Neural progenitor cell (in vitro differentiated cells): Measurements from ENCODE around the gene MARVELD1. TPM values are rescaled to one million over a fixed set of nuclear protein-coding genes. Genes with fewer than 3 reads are reported as not detected.

Source experiments
- DNase-seq: peaks from one replicate; pipeline ENCODE4 v3.0.0-alpha.2; 2016; ENCODE audit warnings: low spot score
- H2AFZ ChIP-seq: fragments of 200-600 bp; sonication (generic); replicated peaks from 2 replicates; pipeline ENCODE4 v1.6.1; 2016; ENCODE audit warnings: antibody characterized with exemption
- H3F3A ChIP-seq: fragments of 200-600 bp; sonication (generic); 2 replicates; pipeline ENCODE4 v1.6.1; 2016; ENCODE audit warnings: antibody characterized with exemption, low read depth
- H3K27ac ChIP-seq: fragments of 200-600 bp; sonication (generic); 2 replicates; pipeline ENCODE4 v1.5.1; 2016; ENCODE audit warnings: mild to moderate bottlenecking
- H3K27me3 ChIP-seq: fragments of 200-600 bp; sonication (generic); 2 replicates; pipeline ENCODE4 v1.6.1; 2016; ENCODE audit warnings: mild to moderate bottlenecking, moderate library complexity
- H3K36me3 ChIP-seq: fragments of 200-600 bp; sonication (generic); 2 replicates; pipeline ENCODE4 v1.5.1; 2016
- H3K4me1 ChIP-seq: fragments of 200-600 bp; sonication (generic); 2 replicates; pipeline ENCODE4 v1.6.1; 2016; ENCODE audit warnings: mixed run types
- H3K4me2 ChIP-seq: fragments of 200-600 bp; sonication (generic); 2 replicates; pipeline ENCODE4 v1.6.1; 2016
- H3K4me3 ChIP-seq: fragments of 200-600 bp; sonication (generic); 2 replicates; pipeline ENCODE4 v1.5.1; 2016
- H3K79me2 ChIP-seq: fragments of 200-600 bp; sonication (generic); 2 replicates; pipeline ENCODE4 v1.6.1; 2016; ENCODE audit warnings: low read depth
- H3K9ac ChIP-seq: fragments of 200-600 bp; sonication (generic); 2 replicates; pipeline ENCODE4 v1.6.1; 2016
- H3K9me3 ChIP-seq: fragments of 200-600 bp; sonication (generic); 2 replicates; pipeline ENCODE4 v1.5.1; 2016; ENCODE audit warnings: low read depth
- H4K20me1 ChIP-seq: fragments of 200-600 bp; sonication (generic); 2 replicates; pipeline ENCODE4 v1.6.1; 2016; ENCODE audit warnings: low read depth
- H3K27ac Mint-ChIP-seq: 3 replicates; pipeline ENCODE4 v1.8.0; 2021; ENCODE audit warnings: mixed read lengths
- H3K27me3 Mint-ChIP-seq: 2 replicates; pipeline ENCODE4 v1.8.0; 2022; ENCODE audit warnings: low read depth, mild to moderate bottlenecking, inconsistent platforms, moderate library complexity, mixed read lengths; ENCODE audit not compliant: insufficient read depth
- H3K36me3 Mint-ChIP-seq: 3 replicates; pipeline ENCODE4 v1.8.0; 2021; ENCODE audit warnings: mixed read lengths
- H3K4me1 Mint-ChIP-seq: 3 replicates; pipeline ENCODE4 v1.8.0; 2021; ENCODE audit warnings: mixed read lengths
- H3K4me3 Mint-ChIP-seq: 3 replicates; pipeline ENCODE4 v1.8.0; 2021; ENCODE audit warnings: mild to moderate bottlenecking, moderate library complexity, mixed read lengths
- H3K9me3 Mint-ChIP-seq: 3 replicates; pipeline ENCODE4 v1.8.0; 2020; ENCODE audit warnings: mixed read lengths
- EZH2 ChIP-seq: fragments of 200-600 bp; sonication (generic); IDR thresholded peaks from 2 replicates; pipeline ENCODE4 v1.6.1; 2017; ENCODE audit warnings: antibody characterized with exemption, mild to moderate bottlenecking, moderate library complexity
- EZH2phosphoT487 ChIP-seq: fragments of 200-600 bp; sonication (generic); IDR thresholded peaks from 2 replicates; pipeline ENCODE4 v1.6.1; 2017; ENCODE audit warnings: antibody characterized with exemption
- total RNA-seq: library from RNA; depleted of rRNA; stranded (reverse); fragments of >200 nt; gene quantifications from 2 replicates; pipeline ENCODE4 v1.2.3, GENCODE V29; 2015; ENCODE audit warnings: low replicate concordance
- TF ChIP-seq, protein P1 (sequence below): fragments of 200-600 bp; sonication (generic); IDR thresholded peaks from 2 replicates; pipeline ENCODE4 v1.5.1; 2017; ENCODE audit warnings: antibody characterized with exemption, mild to moderate bottlenecking

The MARVELD1 gene
- total RNA-seq, 1 donor from 2014 or later: 7.1 TPM

DNA sequence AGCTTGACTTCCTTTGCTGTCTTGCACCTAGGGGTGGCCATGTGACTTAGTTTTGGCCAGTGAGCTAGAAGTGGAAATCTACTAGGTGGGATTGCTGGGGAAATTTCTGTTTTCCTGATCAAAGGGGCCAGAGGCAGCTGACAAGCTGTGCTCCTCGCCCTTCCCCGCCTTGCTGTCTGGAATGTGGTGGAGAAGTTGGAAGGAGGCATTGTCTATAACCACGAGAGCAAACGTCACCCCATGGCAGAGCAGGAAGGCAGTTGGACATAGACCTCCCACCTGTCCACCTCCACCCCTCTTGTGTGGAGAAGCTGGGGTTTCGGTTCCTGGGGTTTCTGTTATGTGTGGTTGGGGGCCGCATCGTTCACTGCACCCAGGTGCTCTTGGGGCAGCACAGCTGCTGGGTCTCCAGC lies 51.0 kb downstream of the MARVELD1 start:
- Mint-ChIP-seq H3K9me3 (no peaks in the 10 kb centered on the region), H3K4me1 (peaks cover 21% of the 10 kb centered on the region), H3K27ac (no peak overlapping the region), H3K27me3 (peaks cover 10% of the 10 kb centered on the region), H3K4me3 (no peak overlapping the region), H3K36me3 (peaks cover 6% of the 10 kb centered on the region)
- H3K36me3 ChIP-seq: no peaks in the 10 kb centered on the region
- H3K9ac ChIP-seq: no peak overlapping the region
- DNase-seq: no peak
- H3K27ac ChIP-seq: no peak overlapping the region
- TF ChIP-seq, protein P1, sequence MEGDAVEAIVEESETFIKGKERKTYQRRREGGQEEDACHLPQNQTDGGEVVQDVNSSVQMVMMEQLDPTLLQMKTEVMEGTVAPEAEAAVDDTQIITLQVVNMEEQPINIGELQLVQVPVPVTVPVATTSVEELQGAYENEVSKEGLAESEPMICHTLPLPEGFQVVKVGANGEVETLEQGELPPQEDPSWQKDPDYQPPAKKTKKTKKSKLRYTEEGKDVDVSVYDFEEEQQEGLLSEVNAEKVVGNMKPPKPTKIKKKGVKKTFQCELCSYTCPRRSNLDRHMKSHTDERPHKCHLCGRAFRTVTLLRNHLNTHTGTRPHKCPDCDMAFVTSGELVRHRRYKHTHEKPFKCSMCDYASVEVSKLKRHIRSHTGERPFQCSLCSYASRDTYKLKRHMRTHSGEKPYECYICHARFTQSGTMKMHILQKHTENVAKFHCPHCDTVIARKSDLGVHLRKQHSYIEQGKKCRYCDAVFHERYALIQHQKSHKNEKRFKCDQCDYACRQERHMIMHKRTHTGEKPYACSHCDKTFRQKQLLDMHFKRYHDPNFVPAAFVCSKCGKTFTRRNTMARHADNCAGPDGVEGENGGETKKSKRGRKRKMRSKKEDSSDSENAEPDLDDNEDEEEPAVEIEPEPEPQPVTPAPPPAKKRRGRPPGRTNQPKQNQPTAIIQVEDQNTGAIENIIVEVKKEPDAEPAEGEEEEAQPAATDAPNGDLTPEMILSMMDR: no peak
- TF ChIP-seq EZH2phosphoT487: no peak
- TF ChIP-seq EZH2: no peak
- peaks cover 13% of the 10 kb centered on the region for H3F3A ChIP-seq
- no peaks in the 10 kb centered on the region for H3K79me2 ChIP-seq
- H3K4me2 ChIP-seq: no peak overlapping the region
- peaks cover 48% of the 10 kb centered on the region for H4K20me1 ChIP-seq
- H2AFZ ChIP-seq: no peak overlapping the region
- H3K4me3 ChIP-seq: no peak overlapping the region
- H3K27me3 ChIP-seq: peaks cover 20% of the 10 kb centered on the region
- peaks cover 15% of the 10 kb centered on the region for H3K4me1 ChIP-seq
- no peaks in the 10 kb centered on the region for H3K9me3 ChIP-seq

DNA sequence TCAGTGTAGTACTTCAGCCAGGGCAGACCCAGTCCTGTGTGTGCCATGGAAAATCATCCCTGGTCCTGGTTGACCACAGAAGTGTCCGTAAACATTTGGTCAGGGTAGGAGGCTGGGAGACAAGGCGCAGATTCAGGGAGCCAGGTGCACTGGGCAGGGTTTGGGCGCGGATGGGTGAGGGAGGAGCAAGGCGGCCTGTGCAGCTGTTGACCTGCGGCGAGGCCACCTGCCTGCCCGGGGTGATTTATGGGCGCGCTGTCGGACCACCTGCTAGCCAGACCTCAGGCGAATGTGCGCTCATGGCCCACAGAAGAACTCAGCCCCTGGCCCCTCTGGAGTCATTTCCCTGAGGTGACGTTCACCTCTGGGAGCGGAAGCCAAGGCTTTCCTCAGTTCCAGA lies 51.7 kb downstream of the MARVELD1 start:
- H3K9me3 Mint-ChIP-seq: no peaks in the 10 kb centered on the region
- Histone ChIP-seq H3K4me2 (no peak overlapping the region), H3K9me3 (no peaks in the 10 kb centered on the region), H3F3A (peaks cover 13% of the 10 kb centered on the region), H3K27me3 (peaks cover 26% of the 10 kb centered on the region), H3K9ac (no peak overlapping the region), H3K79me2 (no peaks in the 10 kb centered on the region), H3K36me3 (no peaks in the 10 kb centered on the region), H3K4me1 (peaks cover 15% of the 10 kb centered on the region), H4K20me1 (peaks cover 43% of the 10 kb centered on the region), H2AFZ (no peak overlapping the region), H3K4me3 (no peak overlapping the region), H3K27ac (no peak overlapping the region)
- H3K27me3 Mint-ChIP-seq: peaks cover 15% of the 10 kb centered on the region
- H3K4me3 Mint-ChIP-seq: no peak overlapping the region
- H3K36me3 Mint-ChIP-seq: peaks cover 6% of the 10 kb centered on the region
- H3K27ac Mint-ChIP-seq: no peak overlapping the region
- TF ChIP-seq EZH2 (no peak), EZH2phosphoT487 (no peak)
- TF ChIP-seq, protein P1: no peak
- H3K4me1 Mint-ChIP-seq: peaks cover 21% of the 10 kb centered on the region
- DNase-seq: no peak

DNA sequence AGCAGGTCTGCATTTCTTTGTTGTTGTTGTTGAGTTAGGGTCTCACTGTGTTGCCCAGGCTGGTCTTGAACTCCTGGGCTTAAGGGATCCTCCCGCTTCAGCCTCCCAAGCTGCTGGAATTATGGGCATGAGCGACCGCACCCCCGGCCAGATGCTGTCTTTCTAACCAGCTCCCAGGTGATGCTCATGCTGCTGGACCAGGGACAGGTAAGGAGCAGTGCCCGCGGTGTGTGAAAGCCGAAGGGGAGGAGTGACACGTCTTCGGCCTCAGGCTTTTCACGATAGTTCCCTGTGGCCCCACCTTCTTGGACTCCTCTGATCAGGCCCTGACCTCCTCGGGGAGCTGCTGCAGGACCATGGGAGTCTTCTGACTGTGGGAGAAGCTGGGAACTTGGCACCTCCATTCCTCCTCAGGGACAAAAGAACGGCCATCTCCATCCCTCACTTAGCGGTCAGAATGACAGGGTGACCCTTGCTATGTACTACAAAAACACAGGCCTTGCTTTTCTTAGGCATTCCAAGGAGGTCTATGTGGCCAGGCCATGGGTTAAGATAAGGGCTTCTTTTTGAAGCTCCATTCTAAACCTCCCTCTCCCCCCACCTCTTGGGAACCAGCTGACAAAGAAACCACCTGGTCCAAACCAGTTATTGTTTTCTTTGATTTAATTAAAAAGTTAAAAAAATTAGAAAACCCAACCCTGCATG lies 52.7 kb downstream of the MARVELD1 start:
- H3K27me3 Mint-ChIP-seq: peaks cover 21% of the 10 kb centered on the region

More for the DNA sequence above, 52.7 kb downstream of the MARVELD1 start:
- H3K4me3 Mint-ChIP-seq: no peak overlapping the region
- Histone ChIP-seq H3K27ac (no peak overlapping the region), H3K9ac (no peak overlapping the region), H3K79me2 (no peaks in the 10 kb centered on the region), H3K4me3 (no peak overlapping the region), H4K20me1 (peaks cover 43% of the 10 kb centered on the region), H3F3A (peaks cover 13% of the 10 kb centered on the region), H2AFZ (no peak overlapping the region), H3K4me1 (peaks cover 15% of the 10 kb centered on the region), H3K36me3 (no peaks in the 10 kb centered on the region), H3K4me2 (no peak overlapping the region), H3K9me3 (no peaks in the 10 kb centered on the region), H3K27me3 (peaks cover 37% of the 10 kb centered on the region)
- H3K27ac Mint-ChIP-seq: no peak overlapping the region
- H3K36me3 Mint-ChIP-seq: peaks cover 6% of the 10 kb centered on the region
- TF ChIP-seq, protein P1: no peak
- TF ChIP-seq EZH2phosphoT487: no peak
- no peak for TF ChIP-seq EZH2
- H3K9me3 Mint-ChIP-seq: no peaks in the 10 kb centered on the region
- peaks cover 20% of the 10 kb centered on the region for H3K4me1 Mint-ChIP-seq
- DNase-seq: no peak
